ENCODE measurements around the gene IGSF9B. TPM values are rescaled to one million over a fixed set of nuclear protein-coding genes. Genes with fewer than 3 reads are reported as not detected.

Gene IGSF9B
- total RNA-seq, 4 donors from 2014 or later: 2.1 to 5.1 (median 2.8) TPM

GRCh38 chr11:133919330-133920108 lies 37.2 kb downstream of the IGSF9B start:
- DNase-seq (ENCODE audit: low spot score in 2 of 2): no peak
- Histone ChIP-seq H3K27me3 (peaks cover 0 to 10% of the 10 kb centered on the region in 2 donors), H3K4me3 (no peak overlapping the region), H3K4me1 (no peaks in the 10 kb centered on the region), H3K9me3 (no peaks in the 10 kb centered on the region), H3K36me3 (peaks cover 0 to 68% (median 0%) of the 10 kb centered on the region in 3 donors), H3K27ac (no peak overlapping the region)
- no peak for TF ChIP-seq POLR2A (IDR thresholded peaks at IDR 0.05)
- TF ChIP-seq CTCF (IDR thresholded peaks at IDR 0.05): no peak
- TF ChIP-seq EP300 (IDR thresholded peaks at IDR 0.05): no peak
- WGBS, 2 donors: 88 to 89% methylated on average over 54 to 66 of the region's 66 CpGs

GRCh38 chr11:133918608-133919260 lies 38.0 kb downstream of the IGSF9B start:
- Histone ChIP-seq H3K4me1 (no peaks in the 10 kb centered on the region), H3K36me3 (peaks cover 0 to 72% (median 0%) of the 10 kb centered on the region in 3 donors), H3K27ac (no peak overlapping the region), H3K27me3 (peaks cover 0 to 10% of the 10 kb centered on the region in 2 donors), H3K9me3 (no peaks in the 10 kb centered on the region), H3K4me3 (no peak overlapping the region)
- WGBS, 2 donors: 43 to 49% methylated on average over 23 to 26 of the region's 26 CpGs
- DNase-seq (ENCODE audit: low spot score in 2 of 2): no peak
- TF ChIP-seq EP300 (IDR thresholded peaks at IDR 0.05): no peak
- TF ChIP-seq CTCF (IDR thresholded peaks at IDR 0.05): no peak
- no peak for TF ChIP-seq POLR2A (IDR thresholded peaks at IDR 0.05)

GRCh38 chr11:133917921-133918607 lies 38.7 kb downstream of the IGSF9B start:
- no peaks in the 10 kb centered on the region for H3K4me1 ChIP-seq

GRCh38 chr11:133916784-133917440 lies 39.9 kb downstream of the IGSF9B start:
- 75 to 77% methylated on average over 12 to 14 of the region's 14 CpGs for WGBS, 2 donors
- no peak overlapping the region for H3K27ac ChIP-seq
- peaks cover 0 to 10% of the 10 kb centered on the region in 2 donors for H3K27me3 ChIP-seq
- DNase-seq (ENCODE audit: low spot score in 2 of 2): no peak
- H3K9me3 ChIP-seq: no peaks in the 10 kb centered on the region
- H3K4me1 ChIP-seq: no peaks in the 10 kb centered on the region
- no peak for TF ChIP-seq CTCF (IDR thresholded peaks at IDR 0.05)
- TF ChIP-seq POLR2A (IDR thresholded peaks at IDR 0.05): no peak
- TF ChIP-seq EP300 (IDR thresholded peaks at IDR 0.05): no peak
- peaks cover 0 to 79% (median 0%) of the 10 kb centered on the region in 3 donors for H3K36me3 ChIP-seq
- H3K4me3 ChIP-seq: no peak overlapping the region

More at GRCh38 chr11:133917921-133918607, 38.7 kb downstream of the IGSF9B start:
- Histone ChIP-seq H3K9me3 (no peaks in the 10 kb centered on the region), H3K27me3 (peaks cover 0 to 10% of the 10 kb centered on the region in 2 donors), H3K36me3 (peaks cover 0 to 79% (median 0%) of the 10 kb centered on the region in 3 donors), H3K27ac (no peak overlapping the region), H3K4me3 (no peak overlapping the region)
- TF ChIP-seq POLR2A (IDR thresholded peaks at IDR 0.05) (no peak), CTCF (IDR thresholded peaks at IDR 0.05) (no peak), EP300 (IDR thresholded peaks at IDR 0.05) (no peak)
- 54% methylated on average over 42 to 52 of the region's 52 CpGs for WGBS, 2 donors
- DNase-seq (ENCODE audit: low spot score in 2 of 2): no peak
